Measurements from ENCODE around the gene HYAL4. TPM values are rescaled to one million over a fixed set of nuclear protein-coding genes. Genes with fewer than 3 reads are reported as not detected.
"Not testable (repeated sequence)": the region's sequence is repeated elsewhere in the genome, so short reads cannot be mapped to it uniquely, and the experiment has no call there.

HYAL4 gene
- total RNA-seq, 1 donor from 2014 or later = not detected

DNA sequence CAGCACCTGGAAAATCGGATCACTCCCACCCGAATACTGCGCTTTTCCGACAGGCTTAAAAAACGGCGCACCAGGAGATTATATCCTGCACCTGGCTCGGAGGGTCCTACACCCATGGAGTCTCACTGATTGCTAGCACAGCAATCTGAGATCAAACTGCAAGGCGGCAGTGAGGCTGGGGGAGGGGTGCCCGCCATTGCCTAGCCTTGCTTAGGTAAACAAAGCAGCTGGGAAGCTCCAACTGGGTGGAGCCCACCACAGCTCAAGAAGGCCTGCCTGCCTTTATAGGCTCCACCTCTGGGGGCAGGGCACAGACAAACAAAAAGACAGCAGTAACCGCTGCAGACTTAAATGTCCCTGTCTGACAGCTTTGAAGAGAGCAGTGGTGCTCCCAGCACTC is 49.8 kb downstream of the HYAL4 start:
- intact Hi-C loops (cut with micrococcal nuclease) = not testable (repeated sequence)

DNA sequence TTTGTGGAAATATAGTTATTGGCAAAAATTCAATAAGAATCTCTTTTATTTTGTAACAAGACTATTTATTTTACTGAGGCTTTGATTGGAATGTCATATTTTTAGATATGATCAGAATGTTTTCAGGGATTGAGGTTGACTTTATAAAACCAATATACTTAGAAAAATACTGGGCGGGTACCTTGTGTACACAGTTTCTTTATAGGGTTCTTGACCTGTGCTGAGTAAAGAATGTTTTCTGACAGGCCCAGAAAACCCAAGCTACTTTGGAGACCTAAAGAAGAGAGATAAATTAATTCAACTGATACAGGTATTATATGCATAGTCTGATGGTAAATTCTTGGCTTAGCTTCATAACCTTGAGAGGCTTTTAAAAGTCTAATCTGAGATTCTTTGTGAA is 56.1 kb downstream of the HYAL4 start:
- intact Hi-C loops (cut with micrococcal nuclease) = no loop called here

DNA sequence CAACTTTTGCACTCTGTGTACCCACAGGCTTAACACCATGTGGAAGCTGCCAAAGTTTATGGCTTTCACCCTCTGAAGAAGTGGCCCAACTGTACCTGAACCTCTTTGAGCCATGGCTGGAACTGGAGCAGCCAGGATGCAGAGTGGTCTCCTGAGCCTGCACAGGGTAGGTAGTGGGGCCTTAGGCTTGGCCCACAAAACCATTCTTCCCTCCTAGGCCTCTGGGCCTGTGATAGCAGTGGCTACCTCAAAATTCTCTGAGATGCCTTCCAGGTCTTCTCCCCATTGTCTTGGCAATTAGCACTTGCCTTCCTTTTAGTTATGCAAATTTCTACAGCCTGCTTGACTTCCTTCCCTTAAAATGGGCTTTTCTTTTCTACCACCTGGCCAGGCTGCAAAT is 60.7 kb downstream of the HYAL4 start:
- intact Hi-C loops (cut with micrococcal nuclease) = no loop called here

DNA sequence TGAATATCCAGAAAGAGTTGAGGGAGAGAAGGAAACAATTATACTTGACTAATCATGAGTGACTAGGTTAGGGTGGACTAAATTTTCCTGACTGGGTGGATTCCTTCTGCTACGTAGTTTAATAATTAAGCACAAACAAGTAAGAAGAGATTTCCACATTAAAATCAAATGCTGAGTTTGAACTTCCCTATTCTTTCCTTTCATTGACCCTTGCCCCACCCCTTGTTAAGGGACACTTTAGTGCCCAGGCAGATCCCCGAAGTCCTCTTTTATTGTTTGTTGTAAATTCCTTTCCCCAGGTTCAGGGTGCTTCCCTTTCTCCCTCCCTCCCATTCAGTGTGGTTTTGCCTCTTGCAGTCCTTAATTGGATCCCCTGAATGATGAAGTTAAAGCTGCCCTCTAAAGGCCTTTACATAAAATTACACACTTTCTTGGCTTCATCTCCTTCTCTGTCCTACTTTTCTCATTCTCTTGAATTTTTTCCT is 71.3 kb downstream of the HYAL4 start:
- intact Hi-C loops (cut with micrococcal nuclease) = no loop called here

DNA sequence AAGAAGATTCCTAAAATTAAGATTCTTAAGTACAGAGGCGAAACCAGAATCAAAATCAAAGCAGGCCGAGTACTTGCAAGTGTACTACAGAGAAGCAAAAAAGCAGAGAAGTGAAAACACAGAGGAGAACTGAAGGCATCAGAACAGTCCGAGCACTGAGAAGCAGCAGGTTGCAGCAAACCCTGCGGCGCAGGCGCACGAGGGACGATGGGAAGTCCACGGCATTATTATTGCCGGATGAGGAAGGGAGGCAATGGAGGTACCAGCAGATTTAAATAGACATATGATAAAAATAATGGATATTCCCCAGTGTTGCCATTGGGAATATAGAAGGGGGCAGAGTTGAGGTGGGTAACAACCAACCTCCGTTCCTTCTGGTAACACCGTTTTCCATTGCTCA is 72.9 kb downstream of the HYAL4 start:
- intact Hi-C loops (cut with micrococcal nuclease) = no loop called here

DNA sequence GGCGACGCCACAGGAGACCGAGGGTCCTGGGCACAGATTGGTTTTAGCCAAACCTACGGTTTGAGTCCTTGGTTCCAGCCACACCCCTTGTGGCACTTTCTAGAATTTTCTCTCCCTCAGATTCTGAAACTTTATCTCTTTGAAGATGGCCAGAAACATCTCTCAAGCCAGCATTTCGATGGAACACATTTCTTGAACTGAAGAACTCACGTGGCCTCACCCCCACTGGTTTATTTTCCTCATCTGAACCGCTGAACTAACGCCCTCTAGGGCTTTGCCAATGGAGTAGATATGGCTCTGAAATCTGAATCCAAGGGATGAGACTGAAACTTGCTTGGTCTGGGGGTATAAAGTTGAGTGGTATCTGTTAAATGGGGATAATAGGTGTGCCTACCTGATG is 73.3 kb downstream of the HYAL4 start:
- intact Hi-C loops (cut with micrococcal nuclease) = no loop called here

DNA sequence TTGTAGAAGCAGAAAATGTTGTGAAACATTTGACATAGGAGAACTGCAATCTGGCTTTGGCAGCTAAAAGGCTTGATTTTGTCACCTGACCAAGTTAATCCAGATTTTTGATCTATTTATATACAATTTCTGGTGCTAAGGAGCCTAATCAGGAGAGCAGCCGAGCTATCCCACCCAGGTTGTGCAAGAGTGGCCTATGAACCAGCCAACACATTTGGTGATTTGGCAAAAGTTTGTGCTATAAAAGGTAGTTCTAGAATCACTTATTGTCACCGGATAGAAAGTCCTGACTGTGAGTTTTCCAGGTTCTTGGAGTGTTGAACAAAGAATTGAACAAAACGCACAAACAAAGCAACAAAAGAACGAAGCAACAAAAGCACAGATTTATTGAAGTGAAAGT is 78.6 kb downstream of the HYAL4 start:
- intact Hi-C loops (cut with micrococcal nuclease) = no loop called here

DNA sequence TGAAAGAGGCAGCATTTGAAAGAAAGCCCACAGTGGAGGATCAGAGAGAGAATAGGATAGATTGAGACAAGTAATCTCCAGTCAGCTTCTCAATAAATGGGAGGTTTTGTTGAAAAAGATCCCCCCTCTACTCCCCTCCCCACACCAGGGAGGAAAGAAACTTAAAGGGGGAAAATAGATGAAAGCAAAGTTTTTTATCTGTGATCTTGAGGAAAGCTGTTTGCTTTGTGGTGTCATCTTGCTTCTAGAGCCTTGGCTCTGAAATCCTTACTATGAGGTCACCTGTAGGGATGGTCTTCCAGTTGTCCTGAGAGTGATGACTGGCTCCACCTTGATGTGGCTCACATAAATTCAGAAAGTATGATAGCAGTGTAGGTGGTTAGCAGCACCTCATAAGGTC is 80.0 kb downstream of the HYAL4 start, which contains the start of gene SPAM1:
Gene SPAM1 (plus strand): TSS at position 301 of the 400 bp plus-strand sequence. CDS start 28,330 bp downstream, outside the sequence.
- intact Hi-C loops (cut with micrococcal nuclease) = no loop called here

Other genes with a start within 250 kb of the HYAL4 start
- not detected in 2 replicates for gene ASB15, start 243.3 kb upstream of the HYAL4 start, total RNA-seq
- gene LMOD2, start 189.3 kb upstream of the HYAL4 start, total RNA-seq = not detected in 2 replicates
- gene WASL, start 96.2 kb upstream of the HYAL4 start, total RNA-seq = 6.0 and 6.8 TPM in 2 replicates
- not detected in 2 replicates for gene SPAM1, start 80.1 kb downstream of the HYAL4 start, total RNA-seq
- not detected in 2 replicates for gene TMEM229A, start 187.9 kb downstream of the HYAL4 start, total RNA-seq

All from T-helper 2 cell treated with Interferon-gamma antibody and Interleukin-4, amounts not matched to agents 100 ng/mL and 5 ng/mL, for 36 hours (primary cell).